ENCODE measurements around the gene RAMP1. TPM values are rescaled to one million over a fixed set of nuclear protein-coding genes. Genes with fewer than 3 reads are reported as not detected.

RAMP1 gene
- total and polyA plus RNA-seq, 9 of the 15 experiments (the other 6 are each of a cell fraction or from before 2014, with no cell fraction given): 0.72 to 0.77 TPM; not detected in 7

DNA sequence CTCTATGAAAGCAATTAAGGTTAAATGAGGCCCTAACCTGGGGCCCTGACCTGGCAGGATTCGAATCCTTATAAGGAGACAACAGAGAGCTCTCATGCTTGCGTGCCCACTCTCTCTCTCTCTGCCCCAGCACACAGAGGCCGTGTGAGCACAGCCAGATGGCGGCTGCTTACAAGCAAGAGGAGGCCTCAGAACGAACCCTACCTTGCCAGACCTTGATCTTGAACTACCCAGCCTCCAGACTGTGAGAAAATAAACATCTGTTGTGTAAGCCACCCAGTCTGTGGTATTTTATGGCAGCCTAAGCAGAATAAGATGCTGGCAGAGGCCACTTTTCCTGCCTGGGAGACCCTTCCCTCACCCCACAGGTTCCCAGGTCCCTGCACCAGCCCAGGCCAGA, 102.2 kb downstream of the RAMP1 start:
- H3K4me3 ChIP-seq: no peak overlapping the region
- no peaks in the 10 kb centered on the region for H4K20me1 ChIP-seq (replicated peaks; ENCODE audit: control insufficient read depth, insufficient read depth, low read length)
- no peak for FAIRE-seq
- no TSS peak for BruUV-seq (replicated peaks)
- in situ Hi-C loops (cut with MboI) (loop anchor here (5.0 kb wide), 1 partner anchor 34 kb away; no protein-coding TSS in a partner anchor), intact Hi-C loops (cut with micrococcal nuclease) (no loop called here)
- no peak overlapping the region for H3K27ac ChIP-seq (ENCODE audit: extremely low read depth, low read depth, low read length)
- ATAC-seq: no peak
- peaks cover 18% of the 10 kb centered on the region for H3K9me3 ChIP-seq (replicated peaks; ENCODE audit: control insufficient read depth, insufficient read depth, low read depth, low read length)
- ChIA-PET POLR2A (no interaction called here), CTCF (ENCODE audit: low intra/inter-chr PET ratio) (no interaction called here)
- H2AFZ ChIP-seq (ENCODE audit: low read depth, low read length): no peak overlapping the region
- H3K9me1 ChIP-seq (ENCODE audit: control insufficient read depth, insufficient read depth, low read length): no peaks in the 10 kb centered on the region
- no peaks in the 10 kb centered on the region for H3K79me2 ChIP-seq (ENCODE audit: control insufficient read depth, insufficient read depth, low read length)
- H3K36me3 ChIP-seq (ENCODE audit: control insufficient read depth, insufficient read depth, low read length): no peaks in the 10 kb centered on the region
- no peak overlapping the region for H3K9ac ChIP-seq (ENCODE audit: insufficient read depth in 1 of 2, low read depth in 2 of 2, low read length in 2 of 2)
- peaks cover 19 to 24% of the 10 kb centered on the region in 2 experiments for H3K4me1 ChIP-seq (replicated peaks in 1 of 2; ENCODE audit: control insufficient read depth in 2 of 2, insufficient read depth in 2 of 2, low read length in 2 of 2)
- H3K27me3 ChIP-seq (ENCODE audit: control insufficient read depth in 2 of 2, insufficient read depth in 2 of 2, low read length in 2 of 2): no peaks in the 10 kb centered on the region
- H3K4me2 ChIP-seq (ENCODE audit: insufficient read depth, low read length): no peak overlapping the region
- 68% methylated on average over 4 of the region's 5 CpGs for WGBS (ENCODE audit: insufficient coverage, low coverage, missing lambda C conversion rate)
- no peak for DNase-seq (ENCODE audit: extremely low read depth in 1 of 4, low spot score in 3 of 4)
- TF ChIP-seq ZNF561 (CRISPR knock-in tag; conservative IDR thresholded peaks at IDR 0.05): no peak
- no peak for TF ChIP-seq TCF3 (CRISPR knock-in tag; IDR thresholded peaks at IDR 0.05)
- TF ChIP-seq KDM1A (IDR thresholded peaks at IDR 0.05): no peak
- TF ChIP-seq TCF7L2 (IDR thresholded peaks at IDR 0.05; ENCODE audit: low read depth, low read length): no peak
- TF ChIP-seq, protein P1, sequence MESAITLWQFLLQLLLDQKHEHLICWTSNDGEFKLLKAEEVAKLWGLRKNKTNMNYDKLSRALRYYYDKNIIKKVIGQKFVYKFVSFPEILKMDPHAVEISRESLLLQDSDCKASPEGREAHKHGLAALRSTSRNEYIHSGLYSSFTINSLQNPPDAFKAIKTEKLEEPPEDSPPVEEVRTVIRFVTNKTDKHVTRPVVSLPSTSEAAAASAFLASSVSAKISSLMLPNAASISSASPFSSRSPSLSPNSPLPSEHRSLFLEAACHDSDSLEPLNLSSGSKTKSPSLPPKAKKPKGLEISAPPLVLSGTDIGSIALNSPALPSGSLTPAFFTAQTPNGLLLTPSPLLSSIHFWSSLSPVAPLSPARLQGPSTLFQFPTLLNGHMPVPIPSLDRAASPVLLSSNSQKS (CRISPR knock-in tag; IDR thresholded peaks at IDR 0.05): no peak
- TF ChIP-seq CTCFL (IDR thresholded peaks at IDR 0.05; ENCODE audit: borderline replicate concordance, insufficient read depth, low read depth, low read length, poor library complexity, severe bottlenecking): no peak
- TF ChIP-seq CBX1 (IDR thresholded peaks at IDR 0.05; ENCODE audit: low read depth): no peak
- no peak for TF ChIP-seq WHSC1 (IDR thresholded peaks at IDR 0.05; ENCODE audit: low read length)
- TF ChIP-seq, protein P2, sequence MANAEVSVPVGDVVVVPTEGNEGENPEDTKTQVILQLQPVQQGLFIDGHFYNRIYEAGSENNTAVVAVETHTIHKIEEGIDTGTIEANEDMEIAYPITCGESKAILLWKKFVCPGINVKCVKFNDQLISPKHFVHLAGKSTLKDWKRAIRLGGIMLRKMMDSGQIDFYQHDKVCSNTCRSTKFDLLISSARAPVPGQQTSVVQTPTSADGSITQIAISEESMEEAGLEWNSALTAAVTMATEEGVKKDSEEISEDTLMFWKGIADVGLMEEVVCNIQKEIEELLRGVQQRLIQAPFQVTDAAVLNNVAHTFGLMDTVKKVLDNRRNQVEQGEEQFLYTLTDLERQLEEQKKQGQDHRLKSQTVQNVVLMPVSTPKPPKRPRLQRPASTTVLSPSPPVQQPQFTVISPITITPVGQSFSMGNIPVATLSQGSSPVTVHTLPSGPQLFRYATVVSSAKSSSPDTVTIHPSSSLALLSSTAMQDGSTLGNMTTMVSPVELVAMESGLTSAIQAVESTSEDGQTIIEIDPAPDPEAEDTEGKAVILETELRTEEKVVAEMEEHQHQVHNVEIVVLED (CRISPR knock-in tag; IDR thresholded peaks at IDR 0.05): no peak
- TF ChIP-seq POLR3A (IDR thresholded peaks at IDR 0.05; ENCODE audit: borderline replicate concordance, extremely low read depth, insufficient read depth, insufficient read length): no peak
- no peak for TF ChIP-seq ZBTB17 (CRISPR knock-in tag; IDR thresholded peaks at IDR 0.05)
- TF ChIP-seq, protein P3, sequence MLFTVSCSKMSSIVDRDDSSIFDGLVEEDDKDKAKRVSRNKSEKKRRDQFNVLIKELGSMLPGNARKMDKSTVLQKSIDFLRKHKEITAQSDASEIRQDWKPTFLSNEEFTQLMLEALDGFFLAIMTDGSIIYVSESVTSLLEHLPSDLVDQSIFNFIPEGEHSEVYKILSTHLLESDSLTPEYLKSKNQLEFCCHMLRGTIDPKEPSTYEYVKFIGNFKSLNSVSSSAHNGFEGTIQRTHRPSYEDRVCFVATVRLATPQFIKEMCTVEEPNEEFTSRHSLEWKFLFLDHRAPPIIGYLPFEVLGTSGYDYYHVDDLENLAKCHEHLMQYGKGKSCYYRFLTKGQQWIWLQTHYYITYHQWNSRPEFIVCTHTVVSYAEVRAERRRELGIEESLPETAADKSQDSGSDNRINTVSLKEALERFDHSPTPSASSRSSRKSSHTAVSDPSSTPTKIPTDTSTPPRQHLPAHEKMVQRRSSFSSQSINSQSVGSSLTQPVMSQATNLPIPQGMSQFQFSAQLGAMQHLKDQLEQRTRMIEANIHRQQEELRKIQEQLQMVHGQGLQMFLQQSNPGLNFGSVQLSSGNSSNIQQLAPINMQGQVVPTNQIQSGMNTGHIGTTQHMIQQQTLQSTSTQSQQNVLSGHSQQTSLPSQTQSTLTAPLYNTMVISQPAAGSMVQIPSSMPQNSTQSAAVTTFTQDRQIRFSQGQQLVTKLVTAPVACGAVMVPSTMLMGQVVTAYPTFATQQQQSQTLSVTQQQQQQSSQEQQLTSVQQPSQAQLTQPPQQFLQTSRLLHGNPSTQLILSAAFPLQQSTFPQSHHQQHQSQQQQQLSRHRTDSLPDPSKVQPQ (CRISPR knock-in tag; IDR thresholded peaks at IDR 0.05; ENCODE audit: borderline replicate concordance): no peak
- no peak for TF ChIP-seq ZNF75A (CRISPR knock-in tag; IDR thresholded peaks at IDR 0.05)
- TF ChIP-seq CCAR2 (IDR thresholded peaks at IDR 0.05; ENCODE audit: low read depth, low read length): no peak
- TF ChIP-seq, protein P4, sequence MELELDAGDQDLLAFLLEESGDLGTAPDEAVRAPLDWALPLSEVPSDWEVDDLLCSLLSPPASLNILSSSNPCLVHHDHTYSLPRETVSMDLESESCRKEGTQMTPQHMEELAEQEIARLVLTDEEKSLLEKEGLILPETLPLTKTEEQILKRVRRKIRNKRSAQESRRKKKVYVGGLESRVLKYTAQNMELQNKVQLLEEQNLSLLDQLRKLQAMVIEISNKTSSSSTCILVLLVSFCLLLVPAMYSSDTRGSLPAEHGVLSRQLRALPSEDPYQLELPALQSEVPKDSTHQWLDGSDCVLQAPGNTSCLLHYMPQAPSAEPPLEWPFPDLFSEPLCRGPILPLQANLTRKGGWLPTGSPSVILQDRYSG (tag; conservative IDR thresholded peaks at IDR 0.05; ENCODE audit: low read depth): no peak
